ENCODE data around the gene GLYR1.
"Not testable (repeated sequence)": the region's sequence is repeated elsewhere in the genome, so short reads cannot be mapped to it uniquely, and the experiment has no call there.

GLYR1 gene

GRCh38 chr16:4788489-4788889 lies 58.6 kb downstream of the GLYR1 start:
- no peak for DNase-seq (ENCODE audit: low spot score)

GRCh38 chr16:4787627-4788482 lies 59.2 kb downstream of the GLYR1 start, which contains the start of gene SEPTIN12:
SEPTIN12 (minus strand) TSS chr16:4788345; CDS start chr16:4787645, 700 bp downstream.
- no peak for DNase-seq (ENCODE audit: low spot score)

GRCh38 chr16:4787068-4787467 lies 60.0 kb downstream of the GLYR1 start:
- no peak for DNase-seq (ENCODE audit: low spot score)

GRCh38 chr16:4785758-4786433 lies 61.2 kb downstream of the GLYR1 start:
- no peak for DNase-seq (ENCODE audit: low spot score)

- not testable (repeated sequence) for DNase-seq (ENCODE audit: low spot score)
These were observed 62.6 kb downstream of the GLYR1 start for GRCh38 chr16:4784444-4784987.

- no peak for DNase-seq (ENCODE audit: low spot score)
These were observed 63.1 kb downstream of the GLYR1 start for GRCh38 chr16:4783951-4784336.

GRCh38 chr16:4783251-4783950 lies 63.7 kb downstream of the GLYR1 start:
- no peak for DNase-seq (ENCODE audit: low spot score)

- no peak for DNase-seq (ENCODE audit: low spot score)
These were observed 66.9 kb downstream of the GLYR1 start for GRCh38 chr16:4780235-4780634.

- no peak for DNase-seq (ENCODE audit: low spot score)
These were observed 69.1 kb downstream of the GLYR1 start for GRCh38 chr16:4778050-4778392.

- DNase-seq (ENCODE audit: low spot score): no peak
These were observed 69.6 kb downstream of the GLYR1 start for GRCh38 chr16:4777339-4778049.

- no peak for DNase-seq (ENCODE audit: low spot score)
These were observed 70.9 kb downstream of the GLYR1 start for GRCh38 chr16:4776141-4776705.

GRCh38 chr16:4775005-4775404 lies 72.1 kb downstream of the GLYR1 start:
- no peak for DNase-seq (ENCODE audit: low spot score)

GRCh38 chr16:4772351-4772750 lies 74.7 kb downstream of the GLYR1 start:
- no peak for DNase-seq (ENCODE audit: low spot score)

GRCh38 chr16:4771646-4772045 lies 75.4 kb downstream of the GLYR1 start:
- no peak for DNase-seq (ENCODE audit: low spot score)

GRCh38 chr16:4769306-4769638 lies 77.8 kb downstream of the GLYR1 start:
- DNase-seq (ENCODE audit: low spot score): no peak

GRCh38 chr16:4768549-4769305 lies 78.4 kb downstream of the GLYR1 start:
- peak; percentile 94 for DNase-seq (ENCODE audit: low spot score)

GRCh38 chr16:4767872-4768548 lies 79.1 kb downstream of the GLYR1 start:
- no peak for DNase-seq (ENCODE audit: low spot score)

GRCh38 chr16:4766875-4767628 lies 80.0 kb downstream of the GLYR1 start, which contains the start of gene ZNF500:
ZNF500 (minus strand) TSS chr16:4767162; CDS start chr16:4765978, 1,184 bp downstream.
- DNase-seq (ENCODE audit: low spot score): peak; percentile 94
